Cardiac muscle cell (in vitro differentiated cells and primary cell): ENCODE results near the gene JAGN1. TPM values are rescaled to one million over a fixed set of nuclear protein-coding genes. Genes with fewer than 3 reads are reported as not detected.

Experiments used
- DNase-seq, 2 donors: peaks; one replicate each; pipeline versions ENCODE4 v3.0.0 to v3.0.0-alpha.2; 2010 to 2017; ENCODE audit warnings: low read depth in 1 of 2, low spot score in 1 of 2
- H3K27ac ChIP-seq: fragments of 200-600 bp; sonication (generic); 2 replicates; pipeline ENCODE4 v1.5.1; 2016
- H3K27me3 ChIP-seq: fragments of 200-600 bp; sonication (generic); 2 replicates; pipeline ENCODE4 v1.6.0; 2016; ENCODE audit warnings: control low read depth
- H3K36me3 ChIP-seq: fragments of 200-600 bp; sonication (generic); 2 replicates; pipeline ENCODE4 v1.5.1; 2016; ENCODE audit warnings: control low read depth
- H3K4me1 ChIP-seq: fragments of 200-600 bp; sonication (generic); 2 replicates; pipeline ENCODE4 v1.8.1; 2017; ENCODE audit warnings: low read depth, mild to moderate bottlenecking, mixed run types
- H3K4me3 ChIP-seq: fragments of 200-600 bp; sonication (generic); 2 replicates; pipeline ENCODE4 v1.5.1; 2016; ENCODE audit warnings: mild to moderate bottlenecking
- H3K9me3 ChIP-seq: fragments of 200-600 bp; sonication (generic); 2 replicates; pipeline ENCODE4 v1.5.1; 2017; ENCODE audit warnings: low read depth, mild to moderate bottlenecking, control low read depth
- CTCF ChIP-seq: IDR thresholded peaks from 2 replicates; pipeline ENCODE4 v1.5.1; 2012; ENCODE audit warnings: low read depth, mild to moderate bottlenecking, low read length
- polyA plus RNA-seq: library from polyadenylated mRNA; unstranded; fragments of >200 nt; fragmentation: Nextera tagmentation; extraction: Ambion mirVana; gene quantifications from 2 replicates; pipeline ENCODE4 v1.2.1, GENCODE V29; 2016
- total RNA-seq: library from RNA; depleted of rRNA; stranded (reverse); fragments of >200 nt; gene quantifications from 2 replicates; pipeline ENCODE4 v1.2.3, GENCODE V29; 2016

Gene JAGN1
- total and polyA plus RNA-seq, 2 experiments from 2014 or later, result 50.6 to 58.0 TPM

- peaks cover 2% of the 10 kb centered on the region for H3K36me3 ChIP-seq
- peak within 1 kb of the TSS; percentile 52 for H3K27ac ChIP-seq
- H3K4me3 ChIP-seq, result peak within 1 kb of the TSS; percentile 27
- peaks cover 16% of the 10 kb centered on the region for H3K4me1 ChIP-seq
- DNase-seq, result peak; percentile 85 to 87
- no peaks in the 10 kb centered on the region for H3K27me3 ChIP-seq
- TF ChIP-seq CTCF, result no peak
- H3K9me3 ChIP-seq, result no peaks in the 10 kb centered on the region
Observed at GRCh38 chr3:9916734-9917680, 26.6 kb downstream of the JAGN1 start, which contains the start of gene IL17RC. TSS of gene IL17RC (plus strand) at chr3:9917098. CDS start at chr3:9917316, 218 bp downstream.

- no peak for DNase-seq
- Histone ChIP-seq H3K9me3 (no peaks in the 10 kb centered on the region), H3K4me3 (no peak overlapping the region), H3K36me3 (peaks cover 2% of the 10 kb centered on the region), H3K27me3 (no peaks in the 10 kb centered on the region), H3K27ac (no peak overlapping the region), H3K4me1 (peaks cover 16% of the 10 kb centered on the region)
- no peak for TF ChIP-seq CTCF
Observed at GRCh38 chr3:9917820-9918219, 27.4 kb downstream of the JAGN1 start.

- Histone ChIP-seq H3K36me3 (peaks cover 2% of the 10 kb centered on the region), H3K4me1 (peaks cover 16% of the 10 kb centered on the region), H3K4me3 (no peak overlapping the region), H3K27ac (no peak overlapping the region), H3K27me3 (no peaks in the 10 kb centered on the region), H3K9me3 (no peaks in the 10 kb centered on the region)
- TF ChIP-seq CTCF, result no peak
- DNase-seq, result no peak
Observed at GRCh38 chr3:9918261-9919038, 28.0 kb downstream of the JAGN1 start.

GRCh38 chr3:9928158-9928557 lies 37.7 kb downstream of the JAGN1 start:
- no peaks in the 10 kb centered on the region for H3K4me1 ChIP-seq
- H3K27ac ChIP-seq, result no peak overlapping the region
- H3K36me3 ChIP-seq, result no peaks in the 10 kb centered on the region
- H3K27me3 ChIP-seq, result no peaks in the 10 kb centered on the region
- TF ChIP-seq CTCF, result no peak
- no peak overlapping the region for H3K4me3 ChIP-seq
- DNase-seq, result no peak
- H3K9me3 ChIP-seq, result no peaks in the 10 kb centered on the region

GRCh38 chr3:9930804-9931418 lies 40.5 kb downstream of the JAGN1 start:
- no peak for DNase-seq
- Histone ChIP-seq H3K27ac (no peak overlapping the region), H3K9me3 (no peaks in the 10 kb centered on the region), H3K27me3 (no peaks in the 10 kb centered on the region), H3K36me3 (no peaks in the 10 kb centered on the region), H3K4me1 (no peaks in the 10 kb centered on the region), H3K4me3 (no peak overlapping the region)
- TF ChIP-seq CTCF, result no peak
